GM12874 (cell line): ENCODE data around the gene RTN4R.

ENCODE experiments used
- TF ChIP-seq, protein P1 (sequence below): IDR thresholded peaks from 2 replicates; pipeline ENCODE4 v1.5.1; 2011; ENCODE audit warnings: low read depth, mild to moderate bottlenecking, control low read depth, low read length, moderate library complexity; ENCODE audit not compliant: insufficient read depth

Gene RTN4R

DNA sequence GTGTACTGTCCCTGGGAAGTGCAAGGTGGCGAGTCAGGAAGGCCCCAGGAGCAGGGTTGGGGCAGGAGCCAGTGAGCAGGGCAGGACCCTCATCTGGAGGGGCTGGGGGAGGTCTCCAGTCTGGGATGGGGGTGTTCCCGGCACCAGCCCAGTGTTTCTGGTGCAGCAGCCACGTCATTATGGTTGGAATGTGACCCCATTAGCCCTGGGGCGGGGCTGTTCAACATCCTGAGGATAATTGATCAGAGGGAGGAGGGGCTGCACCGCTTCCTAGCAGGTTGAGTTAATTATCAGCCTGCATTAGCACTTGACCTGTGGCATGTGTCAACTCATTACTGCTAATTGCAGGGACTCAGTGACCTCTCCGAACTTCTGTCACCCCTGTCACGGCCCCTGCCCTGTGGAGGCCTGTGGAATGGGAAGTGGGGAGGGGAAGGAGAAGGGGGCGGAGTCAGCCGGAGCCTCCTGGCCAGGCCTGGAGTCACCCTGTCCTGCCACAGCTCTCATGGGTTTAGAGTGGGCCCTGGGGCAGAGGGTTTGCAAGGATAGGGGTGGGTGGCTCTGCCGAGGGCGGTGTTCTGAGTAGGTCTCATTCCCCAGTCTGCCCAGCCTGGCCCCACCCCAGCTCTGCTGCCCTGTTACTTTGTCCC is 64.4 kb downstream of the RTN4R start:
- TF ChIP-seq, protein P1, sequence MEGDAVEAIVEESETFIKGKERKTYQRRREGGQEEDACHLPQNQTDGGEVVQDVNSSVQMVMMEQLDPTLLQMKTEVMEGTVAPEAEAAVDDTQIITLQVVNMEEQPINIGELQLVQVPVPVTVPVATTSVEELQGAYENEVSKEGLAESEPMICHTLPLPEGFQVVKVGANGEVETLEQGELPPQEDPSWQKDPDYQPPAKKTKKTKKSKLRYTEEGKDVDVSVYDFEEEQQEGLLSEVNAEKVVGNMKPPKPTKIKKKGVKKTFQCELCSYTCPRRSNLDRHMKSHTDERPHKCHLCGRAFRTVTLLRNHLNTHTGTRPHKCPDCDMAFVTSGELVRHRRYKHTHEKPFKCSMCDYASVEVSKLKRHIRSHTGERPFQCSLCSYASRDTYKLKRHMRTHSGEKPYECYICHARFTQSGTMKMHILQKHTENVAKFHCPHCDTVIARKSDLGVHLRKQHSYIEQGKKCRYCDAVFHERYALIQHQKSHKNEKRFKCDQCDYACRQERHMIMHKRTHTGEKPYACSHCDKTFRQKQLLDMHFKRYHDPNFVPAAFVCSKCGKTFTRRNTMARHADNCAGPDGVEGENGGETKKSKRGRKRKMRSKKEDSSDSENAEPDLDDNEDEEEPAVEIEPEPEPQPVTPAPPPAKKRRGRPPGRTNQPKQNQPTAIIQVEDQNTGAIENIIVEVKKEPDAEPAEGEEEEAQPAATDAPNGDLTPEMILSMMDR = no peak

DNA sequence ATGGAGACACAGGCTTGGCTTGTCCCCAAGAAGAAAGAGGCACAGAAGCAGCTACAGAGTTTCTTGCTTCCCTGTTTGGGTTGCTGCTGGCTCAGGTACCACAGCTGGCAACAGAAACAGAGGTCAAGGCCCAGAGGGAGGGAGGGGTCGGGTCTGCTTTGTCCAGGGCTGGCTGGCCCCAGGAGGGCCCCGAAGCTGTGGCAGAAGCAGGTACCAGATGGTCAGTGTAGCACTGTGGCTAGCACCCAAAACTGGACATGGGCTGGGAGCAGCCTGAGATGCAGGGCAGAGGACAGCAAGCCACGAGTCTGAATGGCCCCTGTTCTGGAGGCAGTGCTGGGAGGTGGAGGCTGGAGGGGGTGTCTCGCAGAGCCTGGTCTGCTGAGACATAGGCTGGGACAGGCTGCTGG is 65.0 kb downstream of the RTN4R start:
- TF ChIP-seq, protein P1 = no peak

- TF ChIP-seq, protein P1 = no peak
Observed at GRCh38 chr22:20201837-20202392, 66.2 kb downstream of the RTN4R start.

DNA sequence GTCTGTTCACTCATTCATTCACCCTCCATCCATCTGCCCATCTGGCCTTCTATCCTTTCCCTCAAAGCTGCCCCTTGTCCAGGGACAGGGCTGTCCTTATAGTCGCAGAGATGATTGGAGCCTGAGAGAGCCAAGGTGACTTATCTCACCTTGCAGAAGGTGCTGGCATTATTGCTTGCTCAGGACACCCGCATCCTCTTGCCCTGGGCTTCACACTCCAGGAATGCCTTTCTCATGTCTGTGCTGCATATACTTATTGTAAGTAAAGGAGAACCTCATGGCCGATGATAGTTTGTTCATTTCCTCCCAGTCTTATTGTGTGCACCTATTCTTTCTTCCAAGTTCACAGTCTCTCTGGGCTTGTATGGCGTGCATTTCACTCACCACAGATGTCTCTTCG is 68.2 kb downstream of the RTN4R start:
- TF ChIP-seq, protein P1 = no peak

DNA sequence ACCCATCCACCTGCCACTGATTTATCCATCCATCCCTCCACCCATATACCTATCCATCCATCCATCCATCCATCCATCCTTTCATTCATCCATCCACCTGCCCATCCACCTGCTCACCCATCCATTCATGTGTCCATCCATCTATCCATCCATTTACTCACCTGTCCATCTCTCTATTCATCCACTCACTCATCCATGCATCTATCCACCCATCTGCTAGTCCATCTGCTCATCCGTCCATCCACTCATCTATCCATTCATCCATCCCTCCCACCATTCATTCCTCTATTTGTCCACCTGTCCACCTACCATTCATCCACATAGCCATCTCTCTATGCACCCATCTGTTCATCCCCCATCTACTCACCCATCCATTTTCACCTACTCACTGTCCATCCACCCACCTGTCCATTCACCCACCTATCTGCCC is 68.7 kb downstream of the RTN4R start:
- TF ChIP-seq, protein P1 = no peak

DNA sequence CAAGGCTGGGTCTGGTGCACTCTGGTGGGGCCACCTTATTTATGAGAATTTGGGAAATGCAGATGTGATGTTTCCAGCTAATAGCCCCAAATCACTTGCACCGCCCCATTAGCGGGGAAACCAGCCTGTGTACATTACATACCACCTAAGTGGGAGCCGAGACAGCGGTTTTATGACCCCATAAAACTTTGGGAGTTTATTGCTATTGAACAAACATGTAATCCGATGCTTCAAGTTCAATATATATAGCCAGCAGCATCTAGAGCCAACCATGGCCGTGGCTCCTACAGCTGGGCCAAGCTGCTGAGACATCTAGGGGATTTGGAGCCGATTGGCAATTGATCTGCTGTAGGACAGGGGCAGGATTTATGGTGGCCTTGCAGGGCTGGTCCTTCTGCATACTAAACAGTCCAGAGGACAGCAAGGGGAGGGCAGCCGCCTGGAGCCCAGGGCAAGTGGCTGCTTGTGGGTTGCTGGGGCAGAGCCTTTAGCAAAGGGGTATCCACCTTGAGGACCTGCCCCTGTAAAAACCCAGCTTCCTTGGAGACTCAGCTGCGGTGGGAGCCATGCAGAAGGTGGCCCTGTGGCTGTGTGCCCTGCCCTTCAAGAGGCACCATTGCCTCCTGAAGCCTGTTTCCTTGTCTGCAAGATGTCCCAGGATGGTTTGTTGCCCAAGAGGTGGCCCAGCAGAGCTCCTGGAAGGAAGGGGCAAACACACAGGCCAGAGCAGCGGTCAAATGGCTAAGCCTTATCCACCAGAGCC is 69.4 kb downstream of the RTN4R start:
- TF ChIP-seq, protein P1 = no peak

DNA sequence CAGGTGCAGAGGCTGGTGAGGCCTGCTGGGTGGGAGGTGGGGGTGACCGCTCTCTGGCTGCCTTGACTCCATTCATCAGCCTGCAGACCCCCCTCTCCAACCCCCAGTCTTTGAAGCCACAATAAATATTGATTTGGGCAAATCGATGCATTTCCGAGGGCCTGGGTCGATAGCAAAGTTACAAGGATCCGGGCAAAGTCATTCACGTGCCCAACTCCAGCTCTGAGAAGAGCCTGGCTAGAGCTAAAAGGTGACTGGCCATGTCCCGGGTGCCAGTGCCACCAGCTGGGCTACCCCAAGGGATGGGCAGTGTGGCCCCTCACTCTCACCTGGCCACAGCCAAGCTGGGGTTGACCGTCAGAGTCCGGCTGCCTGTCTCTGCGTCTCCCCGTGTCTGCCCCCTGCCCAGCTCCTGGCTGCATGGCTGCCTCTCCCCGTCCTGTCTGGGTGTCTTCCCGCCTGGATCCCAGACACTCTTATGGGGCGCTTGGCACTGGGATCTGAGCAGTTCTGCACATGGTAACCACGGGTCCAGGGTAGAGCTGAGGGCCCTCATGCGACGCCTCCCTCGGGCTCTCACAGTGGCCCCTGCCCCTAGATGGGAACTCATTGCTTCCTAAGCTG is 70.6 kb downstream of the RTN4R start:
- TF ChIP-seq, protein P1 = no peak
